Measurements from ENCODE around the gene IQSEC1.

IQSEC1 gene

DNA sequence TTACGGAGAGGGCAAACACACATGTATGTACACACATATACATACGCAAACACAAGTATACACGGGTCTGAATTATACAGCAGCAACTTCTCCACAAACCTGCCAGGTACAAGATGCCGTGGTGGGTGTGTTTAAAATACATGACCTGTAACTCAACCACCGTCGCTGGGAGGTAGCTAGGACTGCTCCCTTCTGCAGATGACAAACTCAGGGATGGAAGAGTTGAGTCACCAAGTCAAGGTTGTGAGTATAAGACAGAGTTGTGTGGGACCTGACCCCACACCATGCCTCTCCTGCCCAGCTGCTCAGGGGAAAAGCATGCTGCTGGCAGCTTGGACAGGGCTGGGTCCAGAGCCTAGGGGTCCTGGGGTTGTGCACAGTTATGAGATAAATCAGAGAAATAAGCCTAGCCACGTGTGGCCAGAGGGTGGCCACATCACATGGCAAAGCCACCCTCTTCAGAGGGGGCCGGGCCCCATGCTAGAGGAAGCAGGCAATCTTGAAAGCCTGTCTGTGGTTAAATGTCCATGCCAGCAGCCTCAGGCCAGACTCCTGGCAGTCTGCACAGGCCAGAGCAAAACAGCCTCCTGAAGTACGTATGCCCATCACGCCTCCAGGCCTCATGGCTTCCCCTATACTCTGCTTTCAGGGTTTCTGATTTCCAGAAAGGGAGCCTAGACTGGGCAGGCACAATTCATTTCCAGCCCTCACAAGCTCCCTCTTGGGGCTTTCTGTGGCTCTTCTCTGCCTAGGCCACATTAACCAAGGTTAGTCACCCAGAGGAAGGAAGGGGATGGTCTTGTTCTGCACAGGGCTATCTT, 124.1 kb downstream of the IQSEC1 start:
- no peak for FAIRE-seq

GRCh38 chr3:12948371-12948770, 124.9 kb downstream of the IQSEC1 start:
- FAIRE-seq, result no peak

DNA sequence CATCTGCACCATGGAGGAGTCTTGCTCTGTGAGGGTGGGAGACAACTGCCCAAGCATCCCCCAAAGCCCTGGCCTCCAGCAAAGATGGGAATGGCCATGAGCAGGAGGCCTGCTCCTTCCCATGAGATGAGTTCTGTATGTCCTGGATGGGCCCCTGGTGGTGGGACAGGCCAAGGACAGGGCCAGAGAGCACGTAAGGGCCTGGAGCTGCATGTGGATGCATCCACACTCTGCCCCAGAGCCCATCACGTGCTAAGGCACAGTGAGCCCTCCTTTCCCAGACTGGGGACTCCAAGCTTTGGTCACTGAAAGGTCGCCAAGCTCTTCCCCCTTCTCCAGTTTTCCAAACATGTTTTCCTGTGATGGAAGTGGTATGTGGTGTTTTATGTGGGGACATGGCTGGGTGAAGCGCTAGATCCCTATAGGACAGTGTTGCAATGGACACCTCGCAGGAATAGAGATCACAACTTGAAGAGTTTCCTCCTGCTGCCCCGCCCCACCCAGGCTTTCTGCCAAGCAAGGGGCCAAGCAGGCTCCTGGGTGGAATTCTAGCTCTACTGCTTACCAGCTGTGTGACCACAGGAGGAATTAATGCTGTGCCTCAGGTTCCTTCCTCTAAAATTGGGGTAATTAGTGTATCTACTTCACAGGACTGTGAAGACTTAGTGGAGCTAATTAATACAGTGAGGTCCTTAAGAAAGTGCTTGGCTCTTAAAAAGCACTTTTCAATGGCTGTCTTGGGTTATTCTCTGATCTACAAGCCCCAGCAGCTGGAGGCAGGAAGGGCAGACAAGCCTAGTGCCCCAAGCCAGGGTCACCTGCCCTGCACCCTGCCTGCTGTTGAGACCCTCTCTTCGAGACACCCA, 125.5 kb downstream of the IQSEC1 start:
- no peak for FAIRE-seq

DNA sequence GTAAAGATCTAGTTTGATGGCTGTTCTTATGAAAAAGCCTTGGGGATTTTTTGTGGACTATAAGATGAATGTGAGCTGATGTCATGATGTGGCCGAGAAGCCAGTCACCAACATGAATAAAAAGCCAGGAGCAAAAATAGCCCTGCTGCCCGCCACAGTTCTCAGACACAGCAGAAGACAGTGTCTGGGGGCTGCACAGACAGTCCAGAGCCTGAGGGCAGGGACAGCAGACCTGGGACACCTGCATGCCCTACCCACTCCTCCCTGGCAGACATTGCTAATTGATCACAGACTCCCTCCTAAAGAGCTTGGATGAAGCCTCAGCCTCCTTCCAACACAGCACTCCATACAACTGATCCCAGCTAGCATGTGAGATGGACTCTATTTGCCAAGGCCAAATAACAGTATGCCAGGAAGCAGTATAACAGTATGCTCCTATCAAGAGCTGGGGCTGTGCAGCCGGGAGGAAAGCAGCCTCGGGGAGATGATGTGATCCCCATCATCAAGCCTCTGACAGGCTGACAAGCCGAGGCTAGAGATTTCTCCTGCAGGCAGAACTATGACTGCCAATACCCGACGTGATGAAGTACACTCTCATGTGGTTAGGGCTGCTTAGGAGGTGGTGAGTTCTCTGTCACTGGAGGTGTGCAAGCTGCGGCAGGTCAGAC, 126.4 kb downstream of the IQSEC1 start:
- no peak for FAIRE-seq

- FAIRE-seq, result no peak
Measured at GRCh38 chr3:12946251-12946648, 127.0 kb downstream of the IQSEC1 start.

DNA sequence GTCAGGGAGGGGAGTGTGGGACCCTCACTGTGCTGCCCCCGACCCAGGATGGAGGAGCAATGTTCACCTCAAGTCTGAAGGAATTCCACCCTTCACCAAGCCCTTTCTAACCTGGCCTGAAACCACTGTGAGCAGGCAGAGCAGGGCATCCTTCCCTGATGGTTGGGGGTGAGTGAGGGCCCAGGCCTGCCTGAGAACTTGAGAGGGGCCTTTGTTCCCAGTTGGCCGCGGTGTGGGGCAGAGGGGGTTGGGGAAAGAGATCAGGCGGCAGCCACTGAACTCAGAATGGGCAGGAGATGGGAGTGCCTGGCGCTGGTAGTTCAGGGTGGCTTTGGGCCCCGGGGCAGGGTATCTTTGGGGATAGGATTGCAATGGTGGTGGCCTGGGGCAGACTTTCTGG, 128.4 kb downstream of the IQSEC1 start:
- no peak for FAIRE-seq

DNA sequence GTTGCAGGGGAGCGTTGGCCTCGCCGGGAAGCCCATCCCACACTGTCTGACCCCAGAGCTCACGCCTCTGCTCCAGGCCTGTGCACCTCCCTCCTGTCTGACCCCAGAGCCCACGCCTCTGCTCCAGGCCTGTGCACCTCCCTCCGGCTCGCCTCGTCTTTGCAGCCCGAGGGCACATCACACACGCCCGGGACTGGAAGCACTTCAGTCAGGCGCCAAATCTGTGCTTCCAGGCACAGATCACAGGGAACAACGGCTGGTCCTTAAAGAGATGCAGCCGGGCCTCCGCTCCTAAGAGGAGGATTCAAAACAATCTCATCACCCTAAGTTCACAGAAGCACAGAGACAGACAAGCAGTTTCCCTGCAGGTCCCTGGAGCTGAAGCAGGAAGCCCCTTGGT, 128.8 kb downstream of the IQSEC1 start:
- no peak for FAIRE-seq

GRCh38 chr3:12943124-12944021, 129.9 kb downstream of the IQSEC1 start:
- FAIRE-seq, result no peak

DNA sequence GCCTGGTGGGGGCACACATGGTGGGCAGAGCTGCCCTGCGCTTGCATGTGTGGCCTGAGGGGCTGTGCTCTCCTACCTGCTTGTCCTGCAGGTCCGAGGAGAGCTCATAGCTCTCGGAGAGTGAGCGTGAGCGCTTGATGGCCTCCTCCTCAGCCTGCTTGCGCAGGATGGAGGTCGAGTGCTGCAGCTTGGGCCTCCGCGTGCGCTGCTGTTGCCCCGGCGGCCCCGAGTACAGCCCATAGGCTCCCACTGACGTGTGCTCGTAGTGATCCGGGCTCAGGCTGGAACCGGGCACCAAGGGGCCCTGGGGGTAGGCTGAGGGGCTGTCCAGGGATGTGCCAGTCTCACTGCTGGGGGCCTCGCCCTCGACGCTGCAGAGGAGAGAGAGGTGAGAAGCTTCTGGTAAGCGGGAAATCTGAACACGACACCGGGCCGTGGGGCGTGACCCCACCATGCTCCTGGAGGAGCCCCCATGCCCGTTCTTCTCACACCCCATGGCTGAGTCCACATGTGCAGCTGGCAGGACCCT, 131.7 kb downstream of the IQSEC1 start:
- FAIRE-seq, result no peak

DNA sequence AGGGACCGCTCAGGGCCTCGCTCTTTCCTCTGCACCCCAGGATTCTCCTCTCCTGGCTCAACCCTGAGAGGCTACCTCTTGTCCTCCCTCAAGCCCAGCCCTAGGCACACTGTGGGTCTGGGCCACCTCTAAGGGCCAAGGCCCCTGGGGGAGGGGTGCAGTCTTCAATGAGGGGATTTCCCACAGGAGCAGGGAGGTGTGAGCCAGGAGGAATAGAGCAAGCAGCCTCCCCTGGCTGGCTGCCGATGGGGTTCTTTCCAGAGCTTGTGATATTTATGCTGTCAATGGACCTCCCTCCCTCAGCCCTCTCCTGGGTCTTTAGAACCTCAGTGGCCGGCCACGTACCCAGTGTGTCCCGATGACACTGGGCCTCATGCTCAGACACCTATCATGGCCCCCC, 132.4 kb downstream of the IQSEC1 start:
- no peak for FAIRE-seq

DNA sequence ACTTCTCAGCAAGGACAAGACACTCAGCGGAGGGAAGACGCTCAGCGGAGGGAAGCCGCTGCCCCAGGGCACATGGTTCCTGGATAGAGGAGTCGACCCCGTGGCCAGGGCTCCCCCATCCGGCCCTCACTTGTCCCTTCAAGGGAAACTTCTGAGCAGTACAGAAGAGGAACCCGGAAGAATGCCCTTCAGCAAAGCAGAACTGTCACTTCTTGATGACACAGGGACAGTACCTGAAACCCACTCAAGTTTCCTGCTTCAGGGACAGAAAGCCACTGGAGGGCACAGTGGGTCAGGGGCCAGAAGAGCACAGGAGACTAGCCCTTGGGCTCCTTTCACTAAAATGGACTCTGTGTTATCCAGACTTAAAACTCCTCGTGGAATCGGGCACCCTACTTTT, 134.1 kb downstream of the IQSEC1 start:
- no peak for FAIRE-seq

GRCh38 chr3:12938258-12938711, 134.9 kb downstream of the IQSEC1 start:
- FAIRE-seq, result no peak

- no peak for FAIRE-seq
Measured at GRCh38 chr3:12935861-12936830, 137.1 kb downstream of the IQSEC1 start.

DNA sequence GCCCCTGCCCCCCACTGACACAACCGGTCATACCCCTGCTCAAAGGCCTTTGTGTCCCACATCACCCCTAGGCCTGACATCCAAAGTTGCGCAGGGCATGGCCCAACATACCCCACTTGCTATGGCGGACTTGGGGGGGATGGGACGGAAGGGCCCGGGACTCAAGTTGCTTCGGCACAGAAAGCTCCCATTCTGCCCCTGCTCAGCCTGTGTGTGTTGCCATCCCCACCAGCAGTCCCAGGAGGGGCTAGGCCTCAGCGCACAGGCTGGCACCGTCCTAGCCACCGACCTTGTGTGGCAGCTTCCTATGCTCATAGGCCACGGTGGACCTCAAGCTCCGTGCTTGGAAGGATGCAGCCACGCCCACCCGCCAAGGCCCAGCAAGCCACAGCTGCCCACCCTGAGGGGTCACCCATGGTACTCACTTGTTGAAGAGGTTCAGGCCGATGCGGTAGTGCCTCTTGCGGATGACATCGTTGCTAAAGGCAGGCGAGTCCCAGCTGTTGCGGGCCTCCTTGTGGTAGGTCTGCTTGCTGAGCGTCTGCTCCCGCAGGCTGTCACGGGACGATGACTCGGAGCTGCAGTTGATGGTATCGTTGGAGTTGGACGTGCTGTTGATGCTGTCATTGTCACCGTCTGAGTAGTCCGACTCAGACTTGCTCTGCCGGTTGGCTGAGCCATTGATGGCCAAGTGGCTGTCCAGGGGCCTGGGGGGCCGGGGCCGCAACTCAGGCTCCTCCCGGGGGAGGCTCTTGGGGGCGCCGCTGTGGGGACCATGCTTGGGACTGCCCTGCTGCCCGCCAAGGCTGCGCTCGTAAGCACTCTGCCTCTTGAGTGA, 138.0 kb downstream of the IQSEC1 start:
- no peak for FAIRE-seq

DNA sequence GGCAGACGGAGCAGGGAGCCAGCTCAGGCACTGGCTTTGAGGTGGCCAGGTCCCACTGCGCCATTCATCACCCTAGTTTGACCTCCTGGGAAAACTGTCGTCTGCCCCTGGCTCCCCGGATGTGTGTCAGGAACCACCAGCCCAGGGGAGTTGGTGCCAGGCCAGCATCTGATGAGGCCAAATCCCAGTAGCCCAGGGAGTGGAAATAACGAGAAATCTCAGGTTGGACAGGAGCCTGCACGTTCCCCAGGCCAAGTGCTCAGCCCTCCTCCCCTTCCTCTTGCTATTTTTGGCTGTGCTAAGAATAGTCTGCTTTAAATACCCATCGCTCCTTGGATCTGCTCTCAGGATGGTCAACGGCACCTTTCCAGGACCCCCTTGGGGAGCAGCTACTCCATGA, 138.8 kb downstream of the IQSEC1 start:
- FAIRE-seq, result no peak

GRCh38 chr3:12933901-12934300, 139.3 kb downstream of the IQSEC1 start:
- no peak for FAIRE-seq

DNA sequence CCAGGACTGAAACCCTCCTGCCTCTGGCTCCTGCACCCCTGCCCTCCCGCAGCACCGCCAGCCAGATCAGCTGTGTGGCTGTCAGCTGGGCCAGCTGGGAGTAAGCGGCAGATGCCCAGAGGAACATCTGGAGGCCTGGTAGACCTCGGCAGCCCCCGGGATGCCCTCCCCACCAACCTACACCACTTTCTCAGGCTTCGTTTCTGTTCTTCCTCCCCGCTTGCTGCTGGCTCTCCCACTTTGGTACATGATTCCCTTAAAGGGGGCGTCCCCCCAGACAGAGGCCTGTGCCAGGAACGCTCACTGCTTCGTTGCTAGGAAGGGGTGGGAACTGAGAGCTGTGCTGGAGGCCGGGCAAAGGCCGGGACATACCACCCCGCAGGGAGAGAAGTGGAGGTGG, 140.5 kb downstream of the IQSEC1 start:
- FAIRE-seq, result no peak

DNA sequence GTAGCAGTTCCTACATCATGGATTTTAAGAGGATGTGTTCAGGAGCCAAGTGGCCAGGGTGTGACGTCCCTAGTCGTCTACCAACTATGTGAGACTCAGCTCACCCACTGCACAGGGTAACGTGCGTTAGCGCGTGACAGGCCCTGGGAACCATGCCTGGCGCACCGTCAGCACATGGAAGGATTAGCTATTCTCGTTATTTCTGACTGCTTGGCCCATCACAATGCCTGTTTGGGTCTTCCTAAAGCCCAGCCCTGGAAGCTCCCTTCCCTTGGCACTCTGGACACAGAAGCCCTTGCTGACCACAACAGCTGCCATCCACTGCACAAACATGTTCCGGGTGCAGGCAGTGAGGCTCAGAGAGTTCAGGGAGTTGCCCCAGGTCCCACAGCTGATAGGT, 140.9 kb downstream of the IQSEC1 start:
- no peak for FAIRE-seq

DNA sequence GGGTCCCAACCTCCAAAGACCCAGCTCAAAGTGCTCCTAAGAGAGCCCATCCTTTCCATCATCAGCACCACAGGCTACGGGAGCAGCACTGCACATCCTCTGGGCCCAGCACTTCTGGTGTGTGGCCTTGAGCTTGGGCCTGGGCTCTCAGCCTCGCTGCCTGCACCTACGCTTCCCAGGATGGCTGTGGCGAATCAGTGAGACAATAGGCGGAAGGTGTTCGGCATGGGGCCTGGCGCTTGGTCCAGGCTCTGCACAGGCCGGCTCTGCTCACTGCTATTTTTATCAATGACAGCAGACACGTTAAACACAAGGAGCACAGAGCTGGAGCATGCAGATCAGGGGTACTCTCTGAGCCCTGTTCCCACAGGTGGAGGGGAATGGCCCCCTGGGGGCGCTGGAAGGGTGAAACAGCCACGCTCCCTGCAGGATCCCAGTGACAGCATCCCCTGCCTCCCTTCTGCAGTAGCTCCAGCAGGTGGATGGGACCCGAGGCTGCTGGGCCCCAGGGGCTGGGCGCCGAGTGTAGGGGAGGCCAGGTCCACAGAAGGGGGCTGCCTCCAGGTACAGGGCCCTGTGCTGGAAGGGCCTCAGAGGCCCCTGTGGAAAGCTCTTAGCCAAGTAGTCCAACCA, 141.8 kb downstream of the IQSEC1 start:
- no peak for FAIRE-seq

All from G401.6 (cell line).